Ovary (tissue), 9 donors: ENCODE data around the gene GPRIN3. TPM values are rescaled to one million over a fixed set of nuclear protein-coding genes. Genes with fewer than 3 reads are reported as not detected.
A peak's percentile ranks its signal among the peaks of the same experiment; 100 is the strongest.
"Not testable (repeated sequence)": the region's sequence is repeated elsewhere in the genome, so short reads cannot be mapped to it uniquely, and the experiment has no call there.

Experiments
- DNase-seq, 5 donors: peaks; one replicate each; pipeline ENCODE4 v3.0.0-alpha.2; 2019 to 2020
- H3K27ac ChIP-seq, 2 donors: fragments of 200-600 bp; one replicate each; pipeline versions ENCODE4 v1.5.1 to v1.8.0; 2019 to 2022
- H3K27me3 ChIP-seq: fragments of 200-600 bp; one replicate; pipeline ENCODE4 v1.8.0; 2022
- H3K36me3 ChIP-seq: fragments of 200-600 bp; sonication (generic); one replicate; pipeline ENCODE4 v1.5.1; 2019
- H3K4me1 ChIP-seq: one replicate; pipeline ENCODE4 v1.8.1; 2013; ENCODE audit warnings: mild to moderate bottlenecking, moderate library complexity; ENCODE audit not compliant: insufficient read depth
- H3K4me3 ChIP-seq: fragments of 200-600 bp; sonication (generic); one replicate; pipeline ENCODE4 v1.5.1; 2017
- H3K9me3 ChIP-seq, 2 donors: fragments of 200-600 bp in 1 of 2; sonication (generic) in 1 of 2; one replicate each; pipeline versions ENCODE4 v1.5.1 to v1.8.1; 2013 to 2019; ENCODE audit warnings: mild to moderate bottlenecking in 1 of 2, moderate library complexity in 1 of 2
- CTCF ChIP-seq, 3 donors: fragments of 450-650 bp in 2 of 3; fragments of 200-600 bp in 1 of 3; IDR thresholded peaks; one replicate each; pipeline versions ENCODE4 v1.5.1 to v1.8.0; 2016 to 2022; ENCODE audit warnings: antibody characterized with exemption in 3 of 3, mild to moderate bottlenecking in 1 of 3
- EP300 ChIP-seq: sonication (generic); formaldehyde crosslinking; IDR thresholded peaks from one replicate; pipeline ENCODE4 v1.6.1; 2017; ENCODE audit warnings: antibody characterized with exemption
- POLR2A ChIP-seq: fragments of 450-650 bp; IDR thresholded peaks from one replicate; pipeline ENCODE4 v1.6.1; 2017; ENCODE audit warnings: antibody characterized with exemption, mild to moderate bottlenecking, moderate library complexity
- WGBS, 3 donors: extraction: QIAGEN DNeasy Blood & Tissue Kit in 1 of 3; methylation state at CpG; one replicate each; pipeline versions ENCODE4 v1.1.5 to v1.1.7; 2013 to 2017; 5-methylcytosine and 5-hydroxymethylcytosine counted together
- intact Hi-C, 4 donors: fragments of 100-400 bp; cut with DNase I; formaldehyde crosslinking; loops; one replicate each; pipeline versions ENCODE4 v1.11.0 to v1.15.1; 2022 to 2023
- polyA plus RNA-seq, 2 donors: library from polyadenylated mRNA; stranded (reverse); fragments of 200-250 nt in 1 of 2; fragments of 350-450 nt in 1 of 2; fragmentation: Illumina TruSeq in 1 of 2; extraction: RNeasy Lipid Tissue Mini Kit (QIAGEN cat#74804) in 1 of 2; gene quantifications; one replicate each; pipeline ENCODE4 v1.2.3, GENCODE V29; 2013 to 2014
- total RNA-seq, 7 donors: library from RNA; depleted of rRNA in 2 of 7; stranded (reverse); fragments of >200 nt in 2 of 7; fragmentation: NEBNext Ultra II Directional in 3 of 7; extraction: Animal tissue kit (Norgen Biotek cat#: 25700) in 3 of 7; gene quantifications; one replicate each; pipeline versions ENCODE4 v1.1.0 to v1.2.4, GENCODE V29; 2016 to 2023
- donor health status: DM: no; HTN: no; CAD: no; lungs with moderate emphysema.
- donor health status: DM: no; HTN: no; CAD: no.
- donor health status: Bipolar disorder and iron deficiency.
- donor health status: DM: yes; HTN: yes; CAD: no.
- donor health status: DM: no; HTN: no; CAD: no.
- donor health status: DM: yes; HTN: yes; CAD: no.

GPRIN3 gene
- total and polyA plus RNA-seq, 9 donors = 1.0 to 6.8 (median 3.7) TPM

- TF ChIP-seq POLR2A (no peak), CTCF (IDR thresholded peaks at IDR 0.05) (no peak), EP300 (no peak)
- intact Hi-C loops = no loop called here
- Histone ChIP-seq H3K27me3 (no peaks in the 10 kb centered on the region), H3K4me3 (no peak overlapping the region), H3K9me3 (no peaks in the 10 kb centered on the region), H3K4me1 (no peaks in the 10 kb centered on the region), H3K36me3 (no peaks in the 10 kb centered on the region), H3K27ac (no peak overlapping the region)
- no peak for DNase-seq
These were observed 4.5 kb upstream of the GPRIN3 start for GRCh38 chr4:89312066-89312465.

DNA sequence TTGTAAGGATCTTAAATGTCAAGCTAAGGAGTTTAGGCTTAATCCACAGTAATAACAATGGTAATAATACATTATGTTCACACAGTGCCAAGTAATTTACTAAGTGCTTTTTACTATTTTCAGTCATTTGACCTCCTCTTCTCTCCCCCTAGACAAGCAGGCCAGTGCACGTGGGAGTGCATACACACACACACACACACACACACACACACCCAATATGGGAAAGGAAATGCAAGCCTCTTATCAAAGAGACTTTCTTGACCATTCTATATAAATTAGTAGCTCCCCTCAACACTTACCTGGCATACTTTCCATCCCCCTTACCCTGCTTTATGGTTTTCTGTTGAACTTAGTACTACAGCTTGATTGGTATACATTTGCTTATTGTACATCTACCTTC lies 3.8 kb upstream of the GPRIN3 start:
- no peak overlapping the region for H3K27ac ChIP-seq
- WGBS, 3 donors = 34 to 54% (median 54%) methylated on average over 1 of the region's 1 CpG
- H3K9me3 ChIP-seq = no peaks in the 10 kb centered on the region
- H3K4me1 ChIP-seq = peaks cover 4% of the 10 kb centered on the region
- no peak for DNase-seq
- intact Hi-C loops = no loop called here
- H3K36me3 ChIP-seq = no peaks in the 10 kb centered on the region
- no peak overlapping the region for H3K4me3 ChIP-seq
- no peaks in the 10 kb centered on the region for H3K27me3 ChIP-seq
- no peak for TF ChIP-seq POLR2A
- no peak for TF ChIP-seq EP300
- no peak for TF ChIP-seq CTCF (IDR thresholded peaks at IDR 0.05)

- 82 to 96% (median 95%) methylated on average over 5 of the region's 5 CpGs for WGBS, 3 donors
- H3K4me3 ChIP-seq, H3K4me1 ChIP-seq, H3K27ac ChIP-seq, H3K27me3 ChIP-seq, DNase-seq, intact Hi-C loops, H3K36me3 ChIP-seq, H3K9me3 ChIP-seq: not testable (repeated sequence)
These were observed 1.6 kb upstream of the GPRIN3 start for GRCh38 chr4:89309154-89309553.

GRCh38 chr4:89308161-89308500 lies 531 bp upstream of the GPRIN3 start:
- Histone ChIP-seq H3K4me3 (peak overlapping the region; percentile 71), H3K4me1 (peaks cover 6% of the 10 kb centered on the region), H3K36me3 (no peaks in the 10 kb centered on the region), H3K27me3 (no peaks in the 10 kb centered on the region), H3K9me3 (no peaks in the 10 kb centered on the region), H3K27ac (no peak overlapping the region)
- 25 to 36% (median 34%) methylated on average over 6 of the region's 6 CpGs for WGBS, 3 donors
- TF ChIP-seq EP300 (no peak), CTCF (IDR thresholded peaks at IDR 0.05) (no peak), POLR2A (no peak)
- intact Hi-C loops = no loop called here
- DNase-seq = no peak

DNA sequence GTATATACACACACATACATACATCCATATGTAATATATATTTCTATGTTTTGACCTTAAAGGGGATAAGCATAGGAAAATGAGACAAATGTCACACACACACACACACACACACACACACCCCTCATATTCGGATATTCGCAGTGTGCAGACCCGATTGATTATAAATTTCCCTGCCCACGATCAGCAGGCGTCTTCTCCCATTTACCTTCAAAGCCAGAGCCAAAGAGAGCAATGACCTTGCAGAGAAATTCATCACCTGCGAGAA lies 488 bp downstream of the GPRIN3 start:
- H3K36me3 ChIP-seq = no peaks in the 10 kb centered on the region
- peak overlapping the region; percentile 71 for H3K4me3 ChIP-seq
- H3K27me3 ChIP-seq = no peaks in the 10 kb centered on the region
- H3K27ac ChIP-seq = no peak overlapping the region
- TF ChIP-seq CTCF (IDR thresholded peaks at IDR 0.05) = no peak
- DNase-seq = no peak
- intact Hi-C loops = no loop called here
- no peaks in the 10 kb centered on the region for H3K9me3 ChIP-seq
- 4 to 14% (median 12%) methylated on average over 6 of the region's 6 CpGs for WGBS, 3 donors
- peaks cover 7% of the 10 kb centered on the region for H3K4me1 ChIP-seq
